ENCODE results near the gene STK11IP.

- no peak for TF ChIP-seq POLR2A (IDR thresholded peaks at IDR 0.05)
- TF ChIP-seq, protein P1, sequence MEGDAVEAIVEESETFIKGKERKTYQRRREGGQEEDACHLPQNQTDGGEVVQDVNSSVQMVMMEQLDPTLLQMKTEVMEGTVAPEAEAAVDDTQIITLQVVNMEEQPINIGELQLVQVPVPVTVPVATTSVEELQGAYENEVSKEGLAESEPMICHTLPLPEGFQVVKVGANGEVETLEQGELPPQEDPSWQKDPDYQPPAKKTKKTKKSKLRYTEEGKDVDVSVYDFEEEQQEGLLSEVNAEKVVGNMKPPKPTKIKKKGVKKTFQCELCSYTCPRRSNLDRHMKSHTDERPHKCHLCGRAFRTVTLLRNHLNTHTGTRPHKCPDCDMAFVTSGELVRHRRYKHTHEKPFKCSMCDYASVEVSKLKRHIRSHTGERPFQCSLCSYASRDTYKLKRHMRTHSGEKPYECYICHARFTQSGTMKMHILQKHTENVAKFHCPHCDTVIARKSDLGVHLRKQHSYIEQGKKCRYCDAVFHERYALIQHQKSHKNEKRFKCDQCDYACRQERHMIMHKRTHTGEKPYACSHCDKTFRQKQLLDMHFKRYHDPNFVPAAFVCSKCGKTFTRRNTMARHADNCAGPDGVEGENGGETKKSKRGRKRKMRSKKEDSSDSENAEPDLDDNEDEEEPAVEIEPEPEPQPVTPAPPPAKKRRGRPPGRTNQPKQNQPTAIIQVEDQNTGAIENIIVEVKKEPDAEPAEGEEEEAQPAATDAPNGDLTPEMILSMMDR (IDR thresholded peaks at IDR 0.05) = no peak
- TF ChIP-seq EP300 (IDR thresholded peaks at IDR 0.05) = no peak
These were observed 36.7 kb downstream of the STK11IP start for GRCh38 chr2:219634171-219634940.

All from tibial nerve (tissue), 4 donors.